GM10248 (cell line): ENCODE data around the gene FBXW9.
A peak's percentile ranks its signal among the peaks of the same experiment; 100 is the strongest.

Experiments
- CTCF ChIA-PET: fragments of 300-600 bp; sonication (Branson Sonifier 250); formaldehyde crosslinking; extraction: SDS; loops from one replicate; lab custom pipeline; 2021; ENCODE audit warnings: antibody characterized with exemption; lab: Yijun Ruan, JAX
- POLR2A ChIA-PET: fragments of 350-650 bp; sonication (Branson Sonifier 250); formaldehyde crosslinking; extraction: SDS; loops from one replicate; lab custom pipeline; 2020; ENCODE audit warnings: antibody characterized with exemption; lab: Yijun Ruan, JAX
- DNase-seq: peaks from one replicate; pipeline ENCODE4 v3.0.0; 2012; ENCODE audit errors: extremely low spot score
- CTCF ChIP-seq: IDR thresholded peaks from 2 replicates; pipeline ENCODE4 v1.5.1; 2012; ENCODE audit warnings: mild to moderate bottlenecking, low read depth; ENCODE audit errors: extremely low read depth, missing control alignments, control extremely low read depth

FBXW9 gene

DNA sequence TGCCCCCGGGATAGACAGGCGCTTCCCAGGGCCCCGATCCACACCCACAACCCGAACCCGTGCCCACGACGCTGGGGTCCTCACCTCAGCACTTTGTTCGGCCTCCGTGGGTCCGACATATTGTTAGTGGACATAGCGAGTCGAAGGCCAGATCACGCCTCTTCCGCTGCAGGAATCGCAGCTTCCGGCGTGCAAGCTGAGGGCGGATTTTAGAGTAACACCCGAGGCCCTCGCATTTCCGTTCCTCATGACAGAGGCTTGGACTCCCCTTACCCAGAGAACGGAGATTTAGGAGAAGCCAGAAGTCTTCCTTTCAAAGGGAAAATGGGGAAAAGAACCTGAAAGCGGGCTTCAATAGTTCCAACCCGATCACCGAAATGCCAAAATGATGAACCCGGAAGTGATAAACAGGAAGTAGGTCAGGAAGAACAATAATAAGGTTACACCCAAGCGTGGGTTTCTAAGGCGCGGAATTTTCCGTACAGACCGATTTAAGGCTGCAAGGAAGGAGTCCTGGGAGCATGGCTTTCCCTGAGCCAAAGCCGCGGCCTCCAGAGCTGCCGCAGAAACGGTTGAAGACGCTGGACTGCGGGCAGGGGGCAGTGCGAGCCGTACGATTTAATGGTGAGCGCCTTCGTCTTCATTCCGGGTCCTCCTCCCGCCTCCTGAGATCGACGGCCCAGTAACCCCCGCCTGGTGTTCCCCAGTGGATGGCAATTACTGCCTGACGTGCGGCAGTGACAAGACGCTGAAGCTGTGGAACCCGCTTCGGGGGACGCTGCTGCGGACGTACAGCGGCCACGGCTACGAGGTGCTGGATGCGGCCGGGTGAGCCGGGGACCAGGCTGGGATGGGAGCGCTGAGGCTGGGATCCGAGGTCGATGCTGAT is 26.9 kb downstream of the FBXW9 start:
- no peak for TF ChIP-seq CTCF
- peak; percentile 84 for DNase-seq
- POLR2A ChIA-PET = interaction anchor here (0.5 to 1.3 kb wide), 3 partner anchors 10 to 200 kb away, joined by 4 to 8 read pairs (median 4); no protein-coding TSS in a partner anchor
- CTCF ChIA-PET = interaction anchor here (0.6 to 7.4 kb wide), 8 partner anchors 8 to 127 kb away, joined by 3 to 93 read pairs (median 4); no protein-coding TSS in a partner anchor

- ChIA-PET CTCF (interaction anchor here (0.6 to 7.4 kb wide), 7 partner anchors 9 to 127 kb away, joined by 3 to 93 read pairs (median 4); no protein-coding TSS in a partner anchor), POLR2A (interaction anchor here (1.3 kb wide), 1 partner anchor 29 kb away, joined by 4 read pairs; no protein-coding TSS in a partner anchor)
- TF ChIP-seq CTCF = no peak
- DNase-seq = no peak
Measured at GRCh38 chr19:12668932-12669269, 27.5 kb downstream of the FBXW9 start.

- ChIA-PET POLR2A (interaction anchor here (1.3 kb wide), 1 partner anchor 28 kb away, joined by 4 read pairs; no protein-coding TSS in a partner anchor), CTCF (interaction anchor here (1.3 to 7.4 kb wide), 4 partner anchors 10 to 128 kb away, joined by 3 to 93 read pairs (median 4); no protein-coding TSS in a partner anchor)
- TF ChIP-seq CTCF = no peak
Measured at GRCh38 chr19:12668346-12668745, 28.1 kb downstream of the FBXW9 start.

GRCh38 chr19:12667731-12668302 is 28.6 kb downstream of the FBXW9 start:
- TF ChIP-seq CTCF = no peak
- ChIA-PET CTCF (interaction anchor here (1.2 to 7.4 kb wide), 4 partner anchors 10 to 106 kb away, joined by 3 to 93 read pairs (median 4); partner anchors contain the start of gene DHPS), POLR2A (no interaction called here)
- DNase-seq = no peak

More at GRCh38 chr19:12668346-12668745, 28.1 kb downstream of the FBXW9 start:
- DNase-seq = no peak

GRCh38 chr19:12666265-12667048 is 30.0 kb downstream of the FBXW9 start, which contains the start of the genes MAN2B1 and WDR83:
MAN2B1 (minus strand) TSS chr19:12666742; CDS start chr19:12666701, 41 bp downstream.
WDR83 (plus strand) TSS chr19:12666807; CDS start chr19:12669791, 2,984 bp downstream.
- DNase-seq = peak; percentile 94
- CTCF ChIA-PET = interaction anchor here (0.9 to 2.1 kb wide), 7 partner anchors 10 to 703 kb away, joined by 3 to 16 read pairs (median 3); partner anchors contain the start of gene DHPS
- TF ChIP-seq CTCF = no peak
- POLR2A ChIA-PET = interaction anchor here (0.6 to 1.0 kb wide), 4 partner anchors 12 to 1085 kb away, joined by 3 to 6 read pairs (median 4); partner anchors contain the start of gene JUNB
